CD4-positive, alpha-beta T cell treated with Interleukin-17A for 1 hour (primary cell): ENCODE data around the gene STOML3.

Experiments
- DNase-seq: peaks from one replicate; pipeline ENCODE4 v3.0.0-alpha.2; 2020

STOML3 gene

DNA sequence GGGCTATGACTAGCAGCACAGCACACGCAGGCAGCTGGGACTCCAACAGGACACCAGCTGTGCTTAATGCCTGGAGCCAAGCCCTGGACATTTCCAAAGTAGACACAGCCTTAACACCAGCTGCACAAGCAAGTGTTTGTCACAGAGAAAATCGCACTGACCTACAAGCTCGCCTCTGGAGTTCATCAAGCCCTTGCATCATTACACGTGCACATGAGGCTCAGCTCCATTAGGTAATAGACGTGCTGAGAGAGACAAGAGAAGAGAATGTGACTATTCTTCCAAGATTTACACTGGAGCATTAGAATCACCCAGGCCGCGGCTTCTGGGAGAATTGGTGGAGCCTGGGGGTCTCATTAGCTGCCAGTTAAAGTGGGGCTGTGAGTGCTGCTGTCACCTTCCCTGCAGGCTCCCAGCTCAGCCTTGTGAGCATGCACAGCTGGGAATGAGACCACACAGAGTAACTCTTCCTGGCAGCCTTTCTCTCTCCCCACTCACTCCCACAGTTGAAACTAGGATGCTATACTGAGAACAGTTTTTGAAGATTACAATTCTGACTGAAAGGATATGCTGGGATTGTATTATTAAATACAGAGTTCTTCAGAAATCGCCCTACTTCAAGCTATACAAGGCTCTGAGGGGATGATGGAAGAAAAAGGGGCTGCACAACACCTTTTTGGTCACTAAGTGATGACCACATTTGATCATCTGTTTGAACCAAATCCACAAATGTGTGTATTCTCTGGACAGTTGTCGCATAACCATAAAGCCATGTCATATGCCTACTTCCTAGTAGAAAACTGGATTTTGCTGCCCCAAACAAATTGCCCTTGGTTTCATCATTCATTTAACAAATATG is 10.5 kb downstream of the STOML3 start:
- DNase-seq, result no peak

DNA sequence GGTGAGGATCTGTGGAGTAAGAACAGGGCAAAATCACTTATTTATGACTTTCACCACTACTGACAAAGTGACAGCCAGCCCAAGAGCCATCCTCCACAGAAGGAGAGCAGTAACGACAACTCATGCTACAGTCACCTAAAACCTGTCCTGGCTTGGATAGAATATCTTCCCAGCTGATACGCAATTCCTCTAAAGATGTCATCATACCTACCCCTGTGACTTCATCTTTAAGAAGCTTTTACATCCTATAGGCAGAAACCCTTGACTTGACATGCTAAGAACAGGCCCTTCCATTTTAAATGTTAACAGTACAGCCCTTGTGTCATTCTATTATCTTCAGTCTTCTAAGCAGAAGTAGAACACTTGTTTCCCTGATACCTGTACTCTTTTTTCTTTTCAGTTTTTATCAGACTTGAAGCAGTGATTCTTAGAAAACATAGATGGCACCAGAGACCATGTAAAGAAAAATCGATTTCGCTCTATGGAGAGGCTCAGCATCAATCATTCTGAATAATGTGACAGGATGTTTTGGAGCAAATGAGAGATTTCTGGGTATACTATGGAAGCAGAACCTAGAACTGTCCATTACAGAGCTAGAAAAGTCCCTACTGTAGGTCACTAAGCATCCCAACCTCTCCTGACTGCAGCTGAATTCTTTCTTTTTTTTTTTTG is 20.1 kb downstream of the STOML3 start:
- DNase-seq, result peak; percentile 9

DNA sequence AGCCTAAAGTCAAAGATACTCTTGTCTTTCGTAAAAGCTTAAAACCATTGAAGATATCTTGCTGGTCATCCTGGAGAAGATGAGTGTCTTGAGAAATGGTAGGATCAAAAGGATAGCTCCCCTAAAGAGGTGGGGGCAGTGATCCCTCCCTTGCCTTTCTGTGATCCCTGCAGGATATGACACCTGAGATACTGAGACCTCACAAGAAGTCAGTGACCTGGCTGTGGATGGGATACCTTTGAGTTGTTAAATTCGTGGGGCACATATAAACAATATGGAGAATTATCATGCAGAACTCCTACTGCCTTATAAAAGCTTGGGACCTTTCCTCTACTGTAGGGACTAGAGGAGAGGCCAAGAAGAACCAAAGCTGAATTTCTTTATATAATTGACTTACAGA is 21.4 kb downstream of the STOML3 start:
- no peak for DNase-seq

DNA sequence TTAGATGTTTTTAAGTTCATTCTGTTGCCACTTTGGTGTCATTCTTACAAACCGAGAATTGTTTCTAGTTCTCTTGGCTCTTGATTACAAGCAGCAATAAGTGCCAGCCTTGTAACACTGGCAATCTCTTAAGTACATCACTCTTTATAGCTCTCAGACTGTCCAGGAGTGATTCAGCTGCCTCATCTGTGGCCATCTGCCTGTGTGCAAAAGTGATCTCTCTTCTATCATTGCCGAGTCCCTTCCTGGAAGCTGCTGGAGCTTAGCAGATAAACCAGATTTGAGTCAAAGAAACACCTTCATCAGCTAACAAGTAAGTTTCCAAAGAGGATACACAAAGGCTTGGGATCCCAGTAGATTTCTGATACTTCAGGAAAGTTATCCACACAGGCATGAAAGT is 23.2 kb downstream of the STOML3 start:
- DNase-seq, result no peak

DNA sequence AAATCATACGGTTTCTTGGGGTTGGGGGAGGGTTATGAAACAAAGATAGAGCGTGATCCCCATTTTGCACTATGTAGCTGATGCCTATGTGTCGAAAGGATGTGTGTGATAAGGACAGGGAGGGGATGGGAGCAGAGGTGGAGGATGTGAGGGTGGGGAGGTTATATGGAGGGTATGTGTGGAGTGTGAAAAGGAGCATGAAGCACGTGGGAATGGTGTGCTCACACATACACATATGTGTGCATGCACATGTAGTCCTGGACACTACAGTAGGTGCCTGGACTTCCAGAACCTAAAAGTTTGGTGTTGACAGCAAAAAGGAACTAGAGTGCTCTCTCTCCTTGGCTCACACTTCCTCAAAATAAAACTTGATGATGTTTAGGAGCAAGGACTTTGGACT is 25.4 kb downstream of the STOML3 start:
- no peak for DNase-seq

DNA sequence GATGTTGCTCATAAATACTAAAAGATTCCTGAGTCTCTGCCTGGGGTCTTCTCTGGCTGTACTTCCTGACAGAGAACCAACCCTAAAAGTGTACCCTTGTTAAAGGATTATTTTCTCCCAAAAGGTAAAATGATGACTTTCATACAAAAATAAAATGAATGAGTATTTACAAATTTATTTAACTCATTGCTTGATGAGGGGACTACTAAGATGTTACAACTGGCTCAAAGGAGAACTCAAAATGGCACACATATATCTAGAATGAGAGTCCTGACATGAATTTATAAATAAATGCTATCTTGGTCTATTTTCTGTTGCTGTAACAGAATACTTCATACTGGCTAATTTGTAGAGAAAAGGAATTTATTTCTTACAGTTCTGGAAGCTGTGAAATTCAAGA is 30.5 kb downstream of the STOML3 start:
- DNase-seq, result no peak

DNA sequence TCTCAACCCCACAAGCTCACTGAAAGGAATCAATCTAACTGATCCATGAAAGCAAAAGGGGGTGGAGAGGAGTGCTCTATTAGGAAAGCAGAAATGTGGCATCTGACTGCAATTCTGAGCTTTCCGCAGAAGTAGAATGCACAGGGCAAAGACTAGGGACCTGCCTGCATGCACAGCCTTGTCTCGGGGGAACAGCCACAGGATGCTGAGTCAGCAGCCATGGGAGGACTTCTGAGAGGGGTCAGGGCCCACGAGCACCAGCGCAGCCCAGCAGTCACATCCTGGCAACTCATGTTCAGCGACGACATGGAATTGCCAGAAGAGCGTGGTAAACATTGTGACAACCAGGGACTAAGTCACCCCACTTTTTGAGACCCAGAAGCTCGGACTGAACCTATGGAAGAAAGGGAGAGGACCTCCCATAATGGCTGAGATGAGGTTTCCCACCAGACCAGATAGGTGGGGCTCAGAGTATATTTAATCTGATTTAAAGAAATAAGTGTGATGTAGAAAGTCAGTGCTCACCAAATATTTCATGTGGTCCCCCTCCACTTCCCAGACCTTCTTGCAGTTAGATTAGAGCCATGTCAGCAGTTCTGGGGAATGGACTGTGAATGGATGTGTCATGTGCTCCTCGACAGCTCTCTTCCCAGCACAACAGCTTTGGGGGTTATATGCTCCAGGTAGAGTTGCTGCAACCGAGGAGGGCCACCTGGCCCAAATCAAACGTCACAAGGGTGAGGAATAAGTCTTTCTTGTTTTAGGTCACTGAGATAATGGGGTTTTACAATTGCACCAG is 32.6 kb downstream of the STOML3 start:
- DNase-seq, result no peak

DNA sequence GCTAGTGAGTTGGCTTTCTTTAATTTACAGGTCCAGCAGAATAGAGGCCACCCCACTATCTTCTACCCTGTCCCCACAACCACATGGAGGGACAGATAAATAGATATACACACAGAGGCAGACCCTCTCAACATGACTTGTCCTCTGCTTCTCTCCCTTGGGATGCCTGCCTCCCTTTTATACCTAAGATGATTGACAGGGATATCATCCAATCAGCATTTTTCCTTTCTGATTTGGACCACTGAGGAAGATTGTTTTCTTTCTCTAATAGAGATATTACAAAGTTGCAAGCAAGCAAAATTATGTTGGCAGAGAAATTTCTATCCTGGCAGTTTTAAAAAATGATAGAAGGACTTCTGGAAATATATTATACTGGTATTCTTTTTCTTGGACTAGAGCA is 35.8 kb downstream of the STOML3 start:
- DNase-seq, result no peak

DNA sequence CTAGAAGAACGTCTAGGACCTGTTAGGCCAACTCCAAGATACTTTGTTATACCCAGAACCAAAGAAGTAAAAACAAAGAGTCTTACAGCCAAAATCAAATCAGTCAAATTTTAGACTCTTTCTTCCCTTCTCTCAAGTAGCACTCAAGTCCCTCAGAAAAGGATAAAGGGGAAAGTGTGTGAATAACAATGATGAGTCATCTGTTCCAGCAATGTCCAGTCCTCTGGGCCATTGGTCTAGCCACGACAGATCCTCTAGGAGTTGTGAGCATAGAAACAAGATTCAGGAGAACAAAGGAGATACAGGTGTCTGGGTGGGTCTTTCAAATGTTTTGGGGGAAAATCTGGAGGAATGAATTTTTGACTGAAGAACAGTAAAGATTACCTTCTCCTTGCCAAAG is 36.3 kb downstream of the STOML3 start:
- DNase-seq, result no peak

DNA sequence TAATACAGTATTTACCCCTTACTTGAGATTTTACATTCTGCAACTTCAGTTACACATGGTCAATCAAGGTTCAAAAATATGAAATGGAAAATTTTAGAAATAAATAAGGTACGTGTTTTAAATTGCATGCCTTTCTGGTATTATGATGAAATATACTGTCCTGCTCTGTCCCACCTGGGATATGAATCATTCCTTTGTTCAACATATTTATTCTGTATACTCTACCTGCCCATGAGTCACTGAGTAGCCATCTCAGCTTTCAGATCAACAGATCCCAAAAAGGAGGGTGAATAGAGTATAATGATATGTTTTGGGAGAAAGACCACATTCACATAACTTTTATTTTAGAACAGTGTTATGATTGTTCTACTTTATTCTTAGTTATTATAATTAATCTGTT is 37.8 kb downstream of the STOML3 start:
- DNase-seq, result no peak

DNA sequence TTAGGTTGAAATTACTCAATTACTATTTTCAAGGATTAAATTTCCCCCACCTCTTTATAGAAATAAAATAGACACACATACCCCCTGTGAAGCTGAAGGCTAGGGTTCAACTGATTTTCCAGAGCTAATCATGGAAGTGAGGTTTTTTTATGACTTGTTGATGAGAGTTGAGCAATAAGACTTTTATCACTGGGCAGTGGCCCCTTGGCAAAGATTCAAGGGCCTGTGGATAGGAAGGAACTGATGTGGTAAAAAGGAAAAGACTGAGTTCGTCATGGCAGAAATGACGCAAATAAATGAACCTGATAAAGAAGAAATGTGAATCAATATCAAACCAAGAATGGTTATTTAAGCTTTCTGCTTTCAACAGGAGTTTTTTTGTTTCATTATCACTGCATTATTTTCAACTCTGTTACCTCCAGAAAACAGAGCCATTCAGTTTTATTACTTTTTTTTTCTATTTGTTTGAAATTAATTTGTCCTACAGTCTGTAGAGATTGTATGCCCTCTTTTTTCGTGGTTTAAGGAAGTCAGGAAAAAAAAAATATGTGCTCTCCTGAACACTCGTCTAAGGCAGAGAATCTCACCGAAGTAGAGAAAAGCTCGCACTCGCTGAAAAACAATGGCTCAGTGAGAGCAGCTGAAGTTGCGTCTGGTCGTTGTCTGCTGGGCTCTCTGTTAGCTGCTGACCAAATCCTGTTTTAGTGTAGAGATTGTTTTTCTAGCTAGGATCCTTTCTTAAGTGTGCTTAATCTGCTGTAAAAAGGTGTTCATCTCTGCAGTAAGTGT is 38.9 kb downstream of the STOML3 start:
- DNase-seq, result no peak

DNA sequence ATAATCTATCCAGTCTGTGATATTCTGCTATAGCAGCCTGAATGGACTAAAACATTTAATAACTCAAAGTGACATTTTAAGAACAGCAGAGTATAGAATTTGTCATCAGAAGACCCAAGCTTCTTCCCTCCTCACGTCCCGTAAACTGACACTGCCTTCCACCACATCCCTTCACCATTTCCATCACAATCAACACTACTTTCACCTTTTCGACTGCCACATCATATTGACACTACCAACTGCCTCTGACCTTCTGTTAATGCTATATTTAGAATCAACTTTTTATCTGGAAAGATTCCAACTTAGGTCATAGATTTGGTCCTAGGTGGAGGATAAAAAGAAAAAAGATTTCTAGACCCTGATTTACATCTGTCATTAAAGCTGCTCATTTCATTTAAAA is 39.6 kb downstream of the STOML3 start:
- DNase-seq, result no peak

DNA sequence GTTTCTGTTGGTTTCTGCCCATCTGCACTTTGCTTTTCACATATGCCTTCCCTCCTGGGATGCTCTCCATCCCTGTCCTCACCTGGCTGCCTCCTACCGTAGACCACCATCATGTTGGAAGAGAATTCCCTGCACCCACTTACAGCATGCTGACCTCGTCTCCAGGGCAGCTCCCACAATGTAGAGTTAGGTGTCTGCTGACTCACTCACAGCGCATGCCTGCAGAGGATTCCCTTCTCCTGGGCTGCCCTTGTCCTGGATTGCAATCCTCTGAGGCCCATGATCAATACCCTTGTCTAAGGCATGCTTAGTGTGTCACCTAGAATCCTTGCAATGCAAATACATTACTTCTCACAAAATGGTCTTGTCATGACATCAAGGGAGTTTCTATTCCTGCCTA is 43.6 kb downstream of the STOML3 start:
- DNase-seq, result no peak

DNA sequence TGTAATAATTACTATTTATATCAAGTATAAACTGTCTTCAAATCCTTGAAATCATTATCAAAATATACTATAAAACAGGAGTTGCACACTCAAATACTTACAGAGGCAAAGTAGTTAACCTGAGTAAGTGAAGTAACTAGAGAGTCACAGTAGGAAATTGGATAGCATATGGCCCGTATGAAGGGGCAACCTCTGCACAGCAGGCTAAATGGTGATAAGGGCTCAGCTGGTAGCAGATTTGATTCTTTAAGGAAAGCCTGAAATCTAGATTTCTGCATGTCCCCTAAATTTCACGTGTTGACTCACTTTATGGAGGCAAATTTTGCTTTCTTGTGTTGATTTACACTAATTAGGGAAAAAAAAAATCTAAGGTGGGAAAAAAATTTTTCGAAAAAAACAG is 46.4 kb downstream of the STOML3 start:
- DNase-seq, result no peak

DNA sequence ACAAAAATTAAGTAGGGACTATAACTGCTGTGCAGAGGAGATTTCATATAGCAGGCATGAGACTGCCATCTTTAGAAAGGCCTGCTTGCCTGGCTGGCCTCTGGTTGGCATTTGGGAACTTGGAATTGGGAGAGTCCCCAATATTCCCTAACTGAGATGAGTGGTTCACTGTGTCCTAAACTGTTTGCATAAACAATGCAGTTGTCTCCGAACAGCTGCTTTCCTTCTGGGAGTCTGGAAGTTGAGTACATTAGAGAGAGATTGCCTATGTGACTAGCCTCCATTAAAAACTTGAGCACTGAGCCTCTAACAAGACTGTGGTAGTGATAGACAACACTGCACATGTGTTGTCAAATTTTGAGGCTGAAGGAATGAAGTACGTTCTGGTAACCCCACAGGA is 47.4 kb downstream of the STOML3 start:
- no peak for DNase-seq

DNA sequence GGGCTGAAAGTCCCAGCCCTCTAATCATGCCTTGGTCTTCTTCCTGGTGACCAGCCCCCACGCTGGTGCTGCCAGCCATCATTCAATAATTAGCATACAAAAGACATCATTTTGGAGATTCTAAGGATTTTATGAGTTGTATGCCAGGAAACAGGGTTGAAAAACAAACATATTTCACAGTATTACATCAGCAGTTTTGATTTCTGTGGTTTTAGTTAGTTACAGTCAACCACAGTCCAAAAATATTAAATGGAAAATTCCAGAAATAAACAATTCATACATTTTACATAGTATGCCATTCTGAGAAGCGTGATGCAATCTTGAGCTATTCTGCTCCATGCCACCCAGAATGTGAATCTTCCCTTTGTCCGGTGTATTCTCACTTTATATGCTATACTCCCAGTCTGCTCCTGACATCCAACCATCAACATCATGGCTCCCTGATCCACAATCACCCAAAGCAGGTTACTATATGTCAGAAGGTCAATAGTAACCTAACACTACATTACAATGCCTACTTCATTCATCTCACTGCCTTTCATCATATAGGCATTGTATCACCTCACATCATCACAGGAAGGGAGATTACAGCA is 49.2 kb downstream of the STOML3 start:
- DNase-seq, result no peak

DNA sequence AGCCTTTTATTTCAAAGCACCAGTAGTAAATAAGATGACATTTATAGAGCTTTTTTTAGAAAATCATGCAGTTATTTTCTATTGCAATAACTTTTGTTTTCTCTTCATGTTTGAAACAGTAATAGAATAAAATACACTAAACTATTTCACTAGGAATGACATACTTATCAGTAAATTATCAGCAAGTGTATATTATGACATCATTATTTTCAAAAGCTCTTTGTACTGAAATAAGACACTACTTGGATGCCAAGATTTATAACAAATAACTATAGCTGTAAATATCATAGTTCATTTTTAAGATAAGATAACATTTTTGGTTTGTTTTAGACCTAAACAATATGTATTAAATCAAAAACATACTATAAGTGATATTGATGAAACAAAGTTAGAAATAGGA is 56.8 kb downstream of the STOML3 start:
- no peak for DNase-seq

DNA sequence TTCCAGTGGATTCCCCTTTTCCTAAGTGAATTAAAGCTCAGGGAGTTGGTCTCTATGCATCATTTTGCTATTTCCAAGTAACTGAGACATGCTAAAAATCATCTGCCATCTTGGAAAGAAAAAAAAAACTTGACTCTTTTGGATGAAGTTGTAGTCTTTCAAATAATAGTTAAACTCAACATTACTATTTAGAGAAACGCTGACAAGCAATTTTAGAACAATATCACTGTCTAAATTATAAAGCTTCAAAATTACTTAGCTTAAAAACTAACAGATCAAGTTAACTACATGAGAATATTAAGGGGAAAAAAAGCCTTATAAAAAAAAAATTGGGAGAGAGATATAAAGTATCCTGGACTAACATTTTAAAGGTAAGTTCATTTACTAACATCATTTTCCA is 68.5 kb downstream of the STOML3 start:
- no peak for DNase-seq

DNA sequence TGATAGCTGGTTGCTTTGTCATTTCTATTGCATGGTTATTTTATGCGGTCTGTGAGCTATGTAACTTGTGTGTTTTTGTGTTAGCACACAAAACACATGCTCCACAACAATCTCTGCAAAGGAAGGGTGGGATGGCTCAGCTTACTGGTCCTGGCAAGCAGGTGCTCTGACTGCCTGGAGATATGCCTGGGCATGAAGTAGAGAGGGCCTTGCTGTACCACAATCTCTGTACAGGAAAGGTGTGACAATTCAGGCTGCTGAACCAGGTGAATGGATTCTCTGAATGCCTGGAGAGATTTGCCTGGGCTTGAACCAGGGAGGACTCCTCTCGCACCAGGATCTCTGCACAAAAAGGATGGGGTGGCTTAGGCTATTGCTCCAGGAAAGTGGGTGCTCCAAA is 69.5 kb downstream of the STOML3 start:
- no peak for DNase-seq
